GM11168 (cell line): ENCODE measurements around the gene SLC16A4.

ENCODE experiments used
- in situ Hi-C: fragments of 300-500 bp; cut with MboI; formaldehyde crosslinking; loops from one replicate; pipeline ENCODE4 v1.12.0; 2022; ENCODE audit warnings: low sequenced_read_pairs; ENCODE audit not compliant: unreplicated experiment

SLC16A4 gene

GRCh38 chr1:110370827-110371226, 20.0 kb downstream of the SLC16A4 start:
- in situ Hi-C loops: no loop called here

- in situ Hi-C loops: no loop called here
Observed at GRCh38 chr1:110364221-110364620, 26.6 kb downstream of the SLC16A4 start.

GRCh38 chr1:110361856-110362255, 29.0 kb downstream of the SLC16A4 start:
- in situ Hi-C loops: no loop called here

DNA sequence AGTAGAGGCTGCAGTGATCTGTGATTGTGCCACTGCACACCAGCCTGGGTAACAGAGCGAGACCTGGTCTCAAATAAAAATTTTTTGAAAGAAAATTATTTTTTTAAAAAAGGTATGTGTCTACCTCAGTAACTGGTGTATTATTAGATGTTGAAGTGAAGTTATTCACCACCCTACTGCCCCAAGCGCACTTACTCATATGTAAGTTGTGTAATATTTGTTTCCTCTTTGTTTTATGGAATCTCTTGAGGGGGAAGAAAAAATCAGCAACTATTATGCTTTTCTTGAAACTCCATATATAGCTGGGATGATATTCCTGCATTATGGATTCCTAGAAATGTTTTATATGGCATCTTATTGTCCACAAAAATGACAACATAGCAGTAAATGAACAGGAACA, 30.4 kb downstream of the SLC16A4 start:
- in situ Hi-C loops: no loop called here

DNA sequence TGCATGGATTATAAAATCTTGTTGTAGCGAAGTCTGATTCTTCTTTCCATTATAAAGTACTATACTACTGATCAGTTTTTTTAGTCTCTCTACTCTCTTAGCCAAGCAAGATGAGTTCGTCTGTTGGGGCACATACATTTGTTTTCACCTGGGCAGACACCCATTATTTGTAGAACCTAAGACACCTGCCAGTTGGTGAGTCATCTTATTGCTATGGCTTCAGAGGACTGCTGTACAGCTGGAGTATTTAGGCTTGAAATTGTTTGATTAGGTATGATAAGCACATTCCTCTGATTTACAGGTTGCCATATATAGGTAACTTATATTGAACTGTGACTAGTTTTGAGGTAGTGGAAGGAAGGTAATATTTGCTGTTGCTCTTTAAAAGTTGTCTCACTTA, 34.4 kb downstream of the SLC16A4 start:
- in situ Hi-C loops: no loop called here

DNA sequence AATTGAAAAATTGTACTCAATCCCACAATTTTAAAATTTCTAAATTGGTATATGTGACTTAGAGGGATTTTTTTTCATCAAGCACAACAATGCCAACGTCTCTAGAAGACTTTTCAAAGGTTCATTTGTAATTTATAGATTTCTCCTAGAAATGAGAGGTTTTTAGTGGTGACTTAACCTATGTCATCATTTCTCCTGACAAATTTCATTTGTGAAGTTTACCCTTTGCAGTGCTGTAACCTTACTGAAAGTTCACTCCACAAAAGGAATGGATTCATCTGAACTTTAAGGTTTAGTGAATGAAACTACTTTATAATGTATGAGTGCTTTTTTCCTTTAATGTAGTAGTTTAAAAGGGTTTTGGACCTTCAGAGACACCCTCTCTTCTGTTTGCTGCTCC, 35.5 kb downstream of the SLC16A4 start:
- in situ Hi-C loops: no loop called here

DNA sequence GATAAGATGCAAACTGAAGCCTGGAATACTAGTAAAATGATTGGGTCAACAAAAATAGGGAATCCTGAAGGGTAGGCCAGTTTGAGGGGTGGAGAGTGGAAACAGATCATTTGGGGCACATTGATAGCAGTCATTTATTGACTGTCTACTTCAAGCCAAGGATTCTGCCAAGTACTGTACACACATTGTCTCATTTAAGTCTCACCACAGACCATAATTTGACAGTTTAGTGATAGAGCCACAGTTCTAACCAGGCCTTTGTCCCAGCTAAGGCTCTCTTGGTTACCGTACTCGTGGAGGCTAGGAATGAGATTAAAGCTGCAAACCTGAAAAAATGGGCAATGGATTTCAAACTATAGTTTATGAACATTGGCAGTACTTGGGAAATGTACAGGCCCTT, 40.5 kb downstream of the SLC16A4 start:
- in situ Hi-C loops: no loop called here

DNA sequence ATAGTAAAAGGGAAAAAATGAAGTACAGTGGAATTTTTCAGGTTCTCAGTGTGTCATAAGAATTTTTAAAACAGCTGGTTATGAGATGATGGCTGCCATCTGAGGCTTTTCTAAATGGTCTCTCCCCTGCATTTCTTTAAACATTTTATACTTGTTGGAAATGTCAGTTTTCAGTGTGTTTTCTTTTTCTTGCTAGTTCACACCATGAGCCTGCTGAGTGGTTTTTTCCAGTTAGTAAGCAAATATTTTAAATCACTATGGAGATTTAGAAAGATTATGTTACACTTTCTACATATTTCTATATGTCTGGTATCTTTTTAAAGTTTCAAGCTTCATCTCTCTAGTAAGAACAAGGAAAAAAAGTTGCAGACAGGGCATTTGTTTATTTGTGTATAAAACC, 42.1 kb downstream of the SLC16A4 start:
- in situ Hi-C loops: no loop called here

- in situ Hi-C loops: no loop called here
Observed at GRCh38 chr1:110348050-110348449, 42.8 kb downstream of the SLC16A4 start.

DNA sequence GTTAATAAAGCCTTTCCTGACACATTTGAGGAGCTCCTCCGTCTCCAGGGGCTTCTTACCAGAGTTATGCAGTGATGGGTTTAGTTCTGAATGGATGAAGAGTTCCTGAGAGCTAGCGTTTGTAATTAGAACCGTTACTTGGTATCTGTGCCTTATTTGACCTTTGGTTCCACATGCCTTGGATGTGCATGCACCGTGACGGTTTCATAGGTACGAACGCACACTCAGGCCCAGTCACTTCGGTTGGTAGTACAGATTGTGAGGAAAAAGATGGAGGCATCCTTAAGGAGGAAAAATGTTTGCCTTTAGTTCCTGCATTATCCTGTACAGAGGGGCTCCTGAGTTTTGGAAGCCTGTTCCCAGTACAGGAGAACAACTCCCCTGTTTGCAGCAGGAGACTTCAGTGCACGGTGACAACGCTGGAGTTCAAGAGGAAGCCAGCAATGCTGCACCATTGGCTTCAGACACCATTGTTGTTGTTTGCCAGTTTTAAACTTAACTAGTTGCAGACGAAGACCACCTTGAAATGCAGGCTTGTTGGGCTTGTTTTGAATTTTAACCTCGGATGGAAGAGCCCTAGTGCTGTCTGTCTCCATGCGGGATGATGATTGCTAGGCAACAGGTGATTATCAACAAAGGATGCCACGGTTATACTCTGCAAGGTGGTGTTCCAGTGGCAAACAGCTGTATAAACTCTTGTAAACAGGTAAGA, 43.5 kb downstream of the SLC16A4 start:
- in situ Hi-C loops: no loop called here

DNA sequence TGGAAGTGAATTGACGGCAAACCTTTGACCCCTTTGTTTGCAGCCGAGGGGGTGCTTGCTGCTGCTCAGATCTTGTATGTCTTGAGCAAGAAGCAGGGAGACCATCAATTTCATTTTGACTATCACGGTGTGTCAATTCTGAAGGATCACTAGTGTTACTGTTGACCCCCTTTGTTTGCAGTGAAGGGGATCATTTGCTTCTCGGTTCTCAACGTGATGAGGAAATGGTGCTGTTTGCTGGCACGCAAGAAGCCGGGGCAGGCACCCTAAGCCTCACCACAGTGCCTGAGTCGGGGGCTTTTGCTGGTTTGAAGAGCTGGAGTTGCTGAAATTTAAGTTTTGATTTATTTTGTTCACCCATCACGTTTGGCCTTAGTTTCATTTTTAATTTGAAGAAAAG, 44.1 kb downstream of the SLC16A4 start:
- in situ Hi-C loops: no loop called here

DNA sequence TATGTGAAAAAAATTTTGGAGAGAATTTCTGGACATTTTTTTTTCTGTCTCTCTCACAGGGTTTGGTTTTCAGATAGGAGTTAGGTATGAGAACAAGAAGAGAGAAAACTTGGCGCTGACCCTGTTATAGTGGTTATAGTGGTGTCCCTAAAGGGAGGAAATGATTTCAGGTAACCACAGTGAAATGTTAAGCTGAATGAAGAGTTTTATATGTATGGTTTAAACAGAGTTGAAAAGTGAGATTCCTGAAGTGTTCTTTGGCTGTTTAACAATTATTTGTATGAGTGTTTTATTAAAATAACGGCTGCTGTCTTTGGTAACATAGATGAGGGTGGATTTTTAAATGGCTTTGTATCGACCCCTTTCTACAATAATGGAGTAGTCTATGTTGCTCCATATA, 45.3 kb downstream of the SLC16A4 start:
- in situ Hi-C loops: no loop called here

DNA sequence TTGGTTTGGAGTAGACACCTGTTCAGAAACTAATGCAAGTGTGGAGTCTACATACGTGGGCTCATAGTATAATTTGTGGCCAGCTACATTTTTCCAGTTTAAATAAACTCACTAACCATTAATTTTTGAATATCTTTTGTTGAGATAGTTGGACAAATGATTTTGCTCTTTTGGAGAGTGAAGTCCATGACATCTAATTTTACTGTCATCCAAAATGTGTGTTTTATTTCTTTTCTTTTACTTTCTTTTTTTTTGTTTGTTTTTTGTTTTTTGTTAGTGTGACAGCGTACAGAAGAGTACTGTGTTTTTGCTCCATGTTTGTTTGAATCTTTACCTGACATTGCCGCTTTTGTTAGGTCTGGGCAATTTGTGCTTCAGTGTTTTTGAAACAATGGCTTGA, 46.7 kb downstream of the SLC16A4 start:
- in situ Hi-C loops: no loop called here

DNA sequence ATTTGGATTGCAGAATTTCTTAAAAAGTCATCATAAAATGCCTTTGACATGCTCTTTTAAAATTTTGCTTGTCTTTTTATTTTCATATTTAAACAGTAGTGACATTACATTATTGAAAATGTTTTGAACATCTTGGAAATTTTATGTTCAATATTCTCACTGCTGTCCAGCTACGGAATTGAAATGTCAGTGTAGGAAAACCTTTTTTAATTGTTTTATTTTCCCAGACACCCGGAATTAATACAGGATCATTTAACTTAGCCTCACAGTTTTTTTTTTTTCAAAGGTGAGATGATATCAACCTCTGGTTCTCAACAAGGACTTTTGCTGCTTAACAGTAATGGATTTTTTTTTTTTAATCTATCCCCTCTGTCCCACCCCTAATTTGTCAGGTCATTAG, 47.6 kb downstream of the SLC16A4 start:
- in situ Hi-C loops: no loop called here

- in situ Hi-C loops: no loop called here
Observed at GRCh38 chr1:110341872-110342331, 48.9 kb downstream of the SLC16A4 start.

GRCh38 chr1:110341146-110341871, 49.5 kb downstream of the SLC16A4 start:
- in situ Hi-C loops: no loop called here

- in situ Hi-C loops: no loop called here
Observed at GRCh38 chr1:110340207-110340468, 50.7 kb downstream of the SLC16A4 start.

GRCh38 chr1:110339407-110340206, 51.2 kb downstream of the SLC16A4 start:
- in situ Hi-C loops: no loop called here

- in situ Hi-C loops: no loop called here
Observed at GRCh38 chr1:110338886-110339406, 51.9 kb downstream of the SLC16A4 start, which contains the start of gene RBM15. RBM15 (plus strand) TSS chr1:110339377; CDS start chr1:110339406, 29 bp downstream.

- in situ Hi-C loops: no loop called here
Observed at GRCh38 chr1:110338309-110338885, 52.4 kb downstream of the SLC16A4 start.
